ENCODE measurements around the gene WASF2. TPM values are rescaled to one million over a fixed set of nuclear protein-coding genes. Genes with fewer than 3 reads are reported as not detected.
"Not testable (repeated sequence)": the region's sequence is repeated elsewhere in the genome, so short reads cannot be mapped to it uniquely, and the experiment has no call there.

Gene WASF2, protein sequence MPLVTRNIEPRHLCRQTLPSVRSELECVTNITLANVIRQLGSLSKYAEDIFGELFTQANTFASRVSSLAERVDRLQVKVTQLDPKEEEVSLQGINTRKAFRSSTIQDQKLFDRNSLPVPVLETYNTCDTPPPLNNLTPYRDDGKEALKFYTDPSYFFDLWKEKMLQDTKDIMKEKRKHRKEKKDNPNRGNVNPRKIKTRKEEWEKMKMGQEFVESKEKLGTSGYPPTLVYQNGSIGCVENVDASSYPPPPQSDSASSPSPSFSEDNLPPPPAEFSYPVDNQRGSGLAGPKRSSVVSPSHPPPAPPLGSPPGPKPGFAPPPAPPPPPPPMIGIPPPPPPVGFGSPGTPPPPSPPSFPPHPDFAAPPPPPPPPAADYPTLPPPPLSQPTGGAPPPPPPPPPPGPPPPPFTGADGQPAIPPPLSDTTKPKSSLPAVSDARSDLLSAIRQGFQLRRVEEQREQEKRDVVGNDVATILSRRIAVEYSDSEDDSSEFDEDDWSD
- total RNA-seq = 100 to 1,000 TPM in 1 of 4 donors, 10 to 100 TPM in 3; 74.7 to 107 (median 79.8) TPM

DNA sequence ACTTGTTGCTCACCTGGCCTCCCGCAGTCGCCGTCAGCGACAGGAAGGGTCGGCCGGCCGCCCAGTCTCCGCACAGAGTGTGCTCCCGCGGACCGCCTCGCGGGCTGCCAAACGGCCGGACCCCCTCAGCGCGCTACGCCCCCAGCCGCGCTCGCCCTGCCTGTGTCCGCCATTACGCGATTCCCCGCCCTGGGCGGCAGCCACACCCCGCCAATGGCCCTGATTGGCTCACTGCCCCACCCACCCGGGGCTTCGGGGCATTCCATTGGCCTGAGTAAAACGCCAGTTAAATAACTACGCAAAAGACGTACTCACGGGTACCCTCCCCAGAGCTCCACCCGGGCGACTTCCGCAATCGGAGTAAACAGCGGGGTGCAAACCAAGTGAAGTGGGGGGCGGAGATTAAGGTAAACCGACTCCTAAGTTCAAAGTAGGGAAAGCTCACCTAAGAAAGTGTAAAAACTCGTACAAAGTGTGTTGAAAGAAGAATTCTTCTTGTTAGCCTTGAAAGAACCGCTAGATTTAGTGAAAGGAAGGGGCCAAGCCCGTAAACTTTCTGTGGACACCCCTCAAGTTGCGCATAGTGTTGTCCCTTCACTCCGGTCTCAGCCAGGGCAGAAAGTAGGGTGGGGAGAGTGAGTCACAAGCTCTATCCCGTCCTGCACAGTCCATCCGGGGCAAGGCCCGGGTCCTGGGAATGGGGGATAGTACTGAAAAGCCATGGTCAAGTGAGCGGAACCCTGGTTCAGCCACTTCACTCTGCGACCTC is at the start of gene WASF2:
TSS of gene WASF2 (minus strand) at position 195 of the 769 bp plus-strand sequence. CDS start 61,277 bp downstream, outside the sequence.
- Histone ChIP-seq H3K4me3 (peak within 1 kb of the TSS; percentile 91 to 99), H3K9me3 (no peaks in the 10 kb centered on the region), H3K27ac (peak within 1 kb of the TSS; percentile 93 to 100 (median 99)), H3K27me3 (no peaks in the 10 kb centered on the region), H3K4me1 (peaks cover 7 to 62% (median 27%) of the 10 kb centered on the region in 3 donors), H3K36me3 (no peaks in the 10 kb centered on the region)
- 0 to 2% methylated on average over 11 to 14 of the region's 50 CpGs for WGBS, 2 donors (ENCODE audit: low coverage in 1 of 2)
- TF ChIP-seq POLR2AphosphoS5 (IDR thresholded peaks at IDR 0.05) (peak; percentile 89), POLR2A (IDR thresholded peaks at IDR 0.05) (peak; percentile 88 to 93), EP300 (IDR thresholded peaks at IDR 0.05) (no peak)
- TF ChIP-seq, protein P1, sequence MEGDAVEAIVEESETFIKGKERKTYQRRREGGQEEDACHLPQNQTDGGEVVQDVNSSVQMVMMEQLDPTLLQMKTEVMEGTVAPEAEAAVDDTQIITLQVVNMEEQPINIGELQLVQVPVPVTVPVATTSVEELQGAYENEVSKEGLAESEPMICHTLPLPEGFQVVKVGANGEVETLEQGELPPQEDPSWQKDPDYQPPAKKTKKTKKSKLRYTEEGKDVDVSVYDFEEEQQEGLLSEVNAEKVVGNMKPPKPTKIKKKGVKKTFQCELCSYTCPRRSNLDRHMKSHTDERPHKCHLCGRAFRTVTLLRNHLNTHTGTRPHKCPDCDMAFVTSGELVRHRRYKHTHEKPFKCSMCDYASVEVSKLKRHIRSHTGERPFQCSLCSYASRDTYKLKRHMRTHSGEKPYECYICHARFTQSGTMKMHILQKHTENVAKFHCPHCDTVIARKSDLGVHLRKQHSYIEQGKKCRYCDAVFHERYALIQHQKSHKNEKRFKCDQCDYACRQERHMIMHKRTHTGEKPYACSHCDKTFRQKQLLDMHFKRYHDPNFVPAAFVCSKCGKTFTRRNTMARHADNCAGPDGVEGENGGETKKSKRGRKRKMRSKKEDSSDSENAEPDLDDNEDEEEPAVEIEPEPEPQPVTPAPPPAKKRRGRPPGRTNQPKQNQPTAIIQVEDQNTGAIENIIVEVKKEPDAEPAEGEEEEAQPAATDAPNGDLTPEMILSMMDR (IDR thresholded peaks at IDR 0.05) = peak in 2 of 4 experiments; percentile 25 to 27
- peak; percentile 98 for ATAC-seq

DNA sequence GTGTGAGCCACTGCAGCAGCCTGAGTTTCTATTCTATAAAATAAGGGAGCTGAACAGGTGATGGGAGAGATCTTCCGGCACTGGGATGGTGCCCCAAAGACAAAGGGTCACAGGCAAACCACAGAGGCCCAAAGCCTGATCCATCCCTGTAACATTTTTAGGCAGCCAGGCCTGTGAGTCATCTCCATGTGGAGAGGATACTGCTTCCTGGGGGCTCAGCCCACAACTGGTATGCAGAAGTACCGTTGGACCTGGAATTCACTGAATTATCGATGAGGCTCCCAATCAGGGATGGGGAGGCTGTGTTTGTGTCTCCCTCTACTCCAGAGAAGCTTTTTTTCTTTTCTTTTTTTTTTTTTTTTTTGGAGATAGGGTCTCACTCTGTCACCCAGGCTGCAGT is 48.8 kb upstream of the WASF2 start:
- peaks cover 11 to 97% (median 56%) of the 10 kb centered on the region in 3 donors for H3K4me1 ChIP-seq
- no peak for ATAC-seq
- peaks cover 0 to 19% of the 10 kb centered on the region in 2 donors for H3K36me3 ChIP-seq
- TF ChIP-seq POLR2A (IDR thresholded peaks at IDR 0.05) = no peak
- peak; percentile 15 for TF ChIP-seq POLR2AphosphoS5 (IDR thresholded peaks at IDR 0.05)
- WGBS, 2 donors (ENCODE audit: low coverage in 1 of 2) = 25% methylated on average over 3 of the region's 3 CpGs; no CpG with 5 or more reads in 1 of the 2 donors
- no peaks in the 10 kb centered on the region for H3K27me3 ChIP-seq
- no peak overlapping the region for H3K4me3 ChIP-seq
- peak overlapping the region; percentile 30 to 93 (median 85) for H3K27ac ChIP-seq
- H3K9me3 ChIP-seq = no peaks in the 10 kb centered on the region

DNA sequence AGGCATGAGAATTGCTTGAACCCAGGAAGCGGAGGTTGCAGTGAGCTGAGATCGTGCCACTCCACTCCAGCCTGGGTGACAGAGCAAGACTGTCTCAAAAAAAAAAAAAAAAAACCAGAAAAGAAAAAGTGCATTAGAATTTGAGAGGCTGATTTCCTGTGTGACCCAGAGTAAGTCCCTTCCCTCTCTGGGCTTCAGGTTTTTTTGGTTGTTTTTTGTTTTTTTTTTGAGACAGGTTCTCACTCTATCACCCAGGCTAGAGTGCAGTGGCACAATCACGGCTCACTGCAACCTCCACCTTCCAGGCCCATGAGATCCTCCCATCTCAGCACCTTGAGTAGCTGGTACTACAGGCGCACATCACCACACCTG is 48.3 kb upstream of the WASF2 start:
- not testable (repeated sequence) for H3K27me3 ChIP-seq, ATAC-seq
- 76 to 86% methylated on average over 2 to 3 of the region's 4 CpGs for WGBS, 2 donors (ENCODE audit: low coverage in 1 of 2)

DNA sequence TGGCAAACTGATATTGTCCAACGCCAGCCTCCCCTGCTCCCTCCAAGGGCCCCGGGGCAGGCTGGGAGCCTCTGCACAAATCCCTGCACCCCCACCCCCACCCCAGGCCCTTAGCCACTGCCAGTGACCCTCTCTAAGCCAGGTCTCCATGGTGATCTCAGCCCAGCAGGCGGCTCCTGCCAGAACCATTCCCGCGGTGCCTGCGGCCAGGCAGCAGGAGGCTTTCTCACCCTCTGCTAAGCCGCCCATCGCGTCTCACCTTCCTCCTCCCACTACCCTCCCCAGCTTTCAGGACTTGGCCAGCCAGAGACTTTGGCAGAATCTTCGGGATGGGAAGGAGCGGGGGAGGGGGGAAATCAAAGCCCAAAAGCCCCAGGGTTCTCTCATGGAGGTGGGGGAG is 46.8 kb upstream of the WASF2 start:
- no peaks in the 10 kb centered on the region for H3K9me3 ChIP-seq
- H3K27me3 ChIP-seq = no peaks in the 10 kb centered on the region
- 10 to 28% methylated on average over 2 to 6 of the region's 11 CpGs for WGBS, 2 donors (ENCODE audit: low coverage in 1 of 2)
- TF ChIP-seq, protein P1 (IDR thresholded peaks at IDR 0.05) = peak in 2 of 4 experiments; percentile 3 to 29
- TF ChIP-seq EP300 (IDR thresholded peaks at IDR 0.05) = no peak
- peak; percentile 36 for TF ChIP-seq POLR2AphosphoS5 (IDR thresholded peaks at IDR 0.05)
- peak; percentile 80 for ATAC-seq
- H3K36me3 ChIP-seq = peaks cover 0 to 32% of the 10 kb centered on the region in 2 donors
- H3K4me1 ChIP-seq = peaks cover 7 to 91% (median 48%) of the 10 kb centered on the region in 3 donors
- H3K27ac ChIP-seq = peak overlapping the region; percentile 55 to 93 (median 85)
- peak overlapping the region in 1 of 2 donors; percentile 0 for H3K4me3 ChIP-seq

More for the DNA sequence above, 48.3 kb upstream of the WASF2 start:
- H3K4me3 ChIP-seq, H3K9me3 ChIP-seq: not testable (repeated sequence)
- Histone ChIP-seq H3K27ac (peak overlapping the region; percentile 30 to 93 (median 85)), H3K4me1 (peaks cover 10 to 97% (median 56%) of the 10 kb centered on the region in 3 donors), H3K36me3 (peaks cover 0 to 24% of the 10 kb centered on the region in 2 donors)

DNA sequence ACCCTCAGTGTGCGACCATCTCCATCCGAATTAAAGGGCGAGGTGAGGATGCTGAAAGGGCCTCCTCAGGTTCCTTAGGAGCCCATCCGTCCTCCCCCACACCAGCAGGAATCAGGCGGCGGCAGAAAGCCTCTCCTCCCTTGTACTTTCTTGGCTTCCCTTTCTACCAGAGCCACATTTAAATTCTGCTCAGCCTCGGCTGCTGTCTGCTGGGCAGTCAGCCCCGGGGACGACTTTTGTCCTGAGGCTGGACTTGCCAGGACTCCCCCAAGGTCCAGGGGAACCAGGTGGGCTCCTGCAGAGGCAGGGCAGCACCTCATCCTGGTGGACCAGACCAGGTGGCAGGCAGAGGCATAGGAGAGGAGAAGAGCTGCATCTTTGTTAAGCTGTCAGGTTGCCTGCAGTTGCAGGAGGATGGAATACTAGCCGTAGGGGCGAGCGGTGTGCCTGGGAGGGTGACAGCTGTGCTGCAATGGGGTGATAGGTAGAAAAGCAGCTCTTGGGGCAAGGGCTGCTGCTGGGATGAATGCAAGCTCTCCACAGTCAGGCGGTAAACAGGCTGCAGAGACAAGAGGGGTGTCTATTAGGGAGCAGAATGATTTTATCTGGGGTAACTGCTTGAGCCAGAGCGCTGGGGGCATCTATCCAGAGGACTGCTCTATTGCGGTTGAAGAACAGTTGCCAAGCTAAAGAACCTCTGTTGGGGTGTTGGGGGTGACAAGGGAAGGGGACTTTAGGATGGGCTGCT is 46.2 kb upstream of the WASF2 start:
- peak; percentile 6 for ATAC-seq
- peak overlapping the region in 1 of 2 donors; percentile 0 for H3K4me3 ChIP-seq
- H3K9me3 ChIP-seq = no peaks in the 10 kb centered on the region
- WGBS, 2 donors (ENCODE audit: low coverage in 1 of 2) = 16% methylated on average over 10 of the region's 15 CpGs; no CpG with 5 or more reads in 1 of the 2 donors
- TF ChIP-seq POLR2AphosphoS5 (IDR thresholded peaks at IDR 0.05) (no peak), POLR2A (IDR thresholded peaks at IDR 0.05) (no peak), EP300 (IDR thresholded peaks at IDR 0.05) (no peak)
- TF ChIP-seq, protein P1 (IDR thresholded peaks at IDR 0.05) = no peak
- peaks cover 7 to 85% (median 47%) of the 10 kb centered on the region in 3 donors for H3K4me1 ChIP-seq
- H3K27ac ChIP-seq = peak overlapping the region; percentile 11 to 93 (median 85)
- H3K36me3 ChIP-seq = peaks cover 0 to 32% of the 10 kb centered on the region in 2 donors
- no peaks in the 10 kb centered on the region for H3K27me3 ChIP-seq
